Mucosa of rectum (tissue), 2 donors: ENCODE results near the gene DRICH1.

ENCODE experiments used
- H3K27ac ChIP-seq, 2 donors: one replicate each; pipeline ENCODE4 v1.7.0; 2013; ENCODE audit warnings: inconsistent platforms in 2 of 2, low read depth in 2 of 2, low read length in 2 of 2
- H3K27me3 ChIP-seq, 2 donors: one replicate each; pipeline ENCODE4 v1.7.0; 2013; ENCODE audit warnings: low read length in 2 of 2; ENCODE audit not compliant: control insufficient read depth in 2 of 2, insufficient read depth in 2 of 2
- H3K36me3 ChIP-seq, 2 donors: one replicate each; pipeline ENCODE4 v1.7.0; 2013; ENCODE audit warnings: low read length in 2 of 2; ENCODE audit not compliant: control insufficient read depth in 2 of 2, insufficient read depth in 2 of 2
- H3K4me1 ChIP-seq, 2 donors: one replicate each; pipeline ENCODE4 v1.7.0; 2013; ENCODE audit warnings: low read length in 2 of 2, mild to moderate bottlenecking in 1 of 2; ENCODE audit not compliant: control insufficient read depth in 2 of 2, insufficient read depth in 2 of 2
- H3K4me3 ChIP-seq, 2 donors: one replicate each; pipeline ENCODE4 v1.7.0; 2013; ENCODE audit warnings: low read length in 2 of 2
- H3K9ac ChIP-seq, 2 donors: one replicate each; pipeline ENCODE4 v1.7.0; 2013; ENCODE audit warnings: low read length in 2 of 2, low read depth in 1 of 2, mild to moderate bottlenecking in 1 of 2
- H3K9me3 ChIP-seq, 2 donors: one replicate each; pipeline ENCODE4 v1.7.0; 2013; ENCODE audit warnings: low read length in 2 of 2; ENCODE audit not compliant: control insufficient read depth in 2 of 2
- donor health status: healthy.
- donor health status: Normal muscosa, but diverticular disease.

DRICH1 gene

DNA sequence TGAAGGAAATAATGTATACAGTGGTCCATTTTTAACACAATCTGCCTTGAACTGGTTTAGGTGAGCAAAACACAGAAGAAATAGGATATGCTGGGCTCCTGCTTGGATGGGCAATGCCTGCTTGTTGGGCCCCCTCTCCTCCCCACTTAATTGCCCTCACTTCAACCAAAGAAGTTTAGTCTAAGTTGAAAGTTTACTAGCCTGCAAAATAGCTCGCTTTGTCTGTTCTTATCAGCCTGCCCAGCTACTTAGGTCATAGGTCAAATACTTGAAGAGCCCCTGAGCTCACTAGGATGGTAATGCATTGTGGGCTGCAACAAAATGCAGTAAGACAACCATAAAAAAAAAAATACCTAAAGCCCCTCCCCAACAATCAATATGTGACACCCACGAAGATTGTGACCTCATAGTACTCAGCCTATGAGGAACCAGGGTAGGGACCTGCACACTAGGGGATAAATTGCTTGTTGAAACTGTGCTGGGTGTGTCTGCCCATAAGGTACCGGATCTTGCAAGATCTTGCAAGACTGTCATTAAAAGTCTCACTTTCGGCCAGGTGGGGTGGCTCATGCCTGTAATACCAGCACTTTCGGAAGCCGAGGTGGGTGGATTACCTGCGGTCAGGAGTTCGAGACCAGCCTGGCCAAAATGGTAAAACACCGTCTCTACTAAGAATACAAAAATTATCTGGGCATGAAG, 10.9 kb downstream of the DRICH1 start:
- H3K27ac ChIP-seq, result no peak overlapping the region
- no peaks in the 10 kb centered on the region for H3K9me3 ChIP-seq
- peaks cover 0 to 2% of the 10 kb centered on the region in 2 donors for H3K4me1 ChIP-seq
- H3K27me3 ChIP-seq, result no peaks in the 10 kb centered on the region
- no peak overlapping the region for H3K4me3 ChIP-seq
- H3K9ac ChIP-seq, result no peak overlapping the region
- no peaks in the 10 kb centered on the region for H3K36me3 ChIP-seq

DNA sequence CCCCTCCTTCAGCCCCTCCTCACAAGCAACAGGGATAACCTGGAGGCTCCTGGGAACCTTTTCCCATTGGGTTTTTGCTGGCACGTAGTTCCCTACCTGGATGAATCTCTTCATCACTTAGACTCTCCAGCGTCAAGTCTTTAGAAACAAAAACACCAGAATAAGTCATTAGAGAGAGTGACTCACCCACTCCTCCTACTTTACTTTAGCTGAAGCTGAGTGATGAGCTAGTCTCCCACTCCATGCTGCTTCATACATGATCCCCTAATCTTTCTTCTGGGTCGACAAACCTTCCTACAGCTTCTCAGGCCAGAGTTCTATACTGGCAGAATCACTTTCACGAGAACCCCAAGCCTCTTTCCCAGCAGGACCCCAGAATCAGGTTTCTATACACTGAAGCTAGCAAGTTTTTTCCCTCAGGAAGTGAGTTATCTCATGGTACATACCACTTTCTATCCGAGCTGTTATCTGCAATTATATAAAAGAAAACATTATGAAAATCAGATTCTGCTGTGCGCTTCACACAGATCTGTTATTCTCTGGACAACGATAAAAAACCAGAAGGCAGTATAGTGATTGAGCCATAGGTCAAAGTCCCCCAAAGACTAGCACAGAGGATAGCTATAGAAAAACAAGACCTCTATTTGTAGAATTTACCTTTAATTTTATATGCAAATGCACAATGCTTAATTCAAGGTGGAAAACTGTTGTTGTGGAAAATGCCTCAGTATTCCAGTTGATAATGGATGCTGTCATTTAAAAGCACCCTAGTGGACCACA, 18.7 kb downstream of the DRICH1 start:
- Histone ChIP-seq H3K36me3 (no peaks in the 10 kb centered on the region), H3K9me3 (no peaks in the 10 kb centered on the region), H3K27ac (no peak overlapping the region), H3K27me3 (no peaks in the 10 kb centered on the region), H3K9ac (no peak overlapping the region), H3K4me1 (no peaks in the 10 kb centered on the region), H3K4me3 (no peak overlapping the region)

DNA sequence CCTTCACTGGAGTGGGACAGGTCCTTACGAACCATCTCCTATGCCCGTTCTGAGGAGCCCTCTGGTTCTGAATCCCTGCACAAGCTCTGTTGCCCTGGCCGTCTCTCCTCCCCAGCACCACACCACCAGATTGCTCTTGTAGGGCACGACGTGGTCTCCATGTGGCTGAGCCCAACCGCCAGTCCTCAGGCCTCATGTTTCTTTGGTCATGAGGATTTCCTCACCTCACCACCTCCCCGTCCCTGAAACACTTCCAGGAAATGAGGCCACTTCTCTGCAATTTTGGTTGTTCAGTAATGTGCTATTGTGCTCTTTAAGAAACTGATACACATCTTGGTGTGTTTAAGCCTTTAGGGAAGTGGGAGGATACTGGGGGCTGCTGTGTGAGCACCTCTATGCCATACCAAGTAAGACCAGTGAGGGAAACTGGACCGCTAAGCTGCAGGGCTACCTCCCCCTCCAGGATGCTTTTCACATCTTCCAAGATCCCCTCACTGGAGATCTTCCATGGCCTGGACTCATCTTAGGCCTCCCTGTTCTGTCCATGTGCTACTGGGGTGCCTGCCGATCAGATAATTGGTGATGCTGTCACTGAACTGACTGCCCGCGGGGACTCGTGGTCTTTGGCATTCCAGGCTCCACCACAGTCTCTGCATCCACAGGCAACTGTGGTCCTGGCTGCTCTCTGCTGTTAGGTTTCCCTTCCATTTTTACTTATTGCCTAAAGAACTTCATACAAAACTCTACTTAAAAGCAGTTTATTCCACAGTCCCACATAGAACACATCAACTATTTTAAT, 21.9 kb downstream of the DRICH1 start:
- H3K9ac ChIP-seq, result no peak overlapping the region
- H3K27ac ChIP-seq, result no peak overlapping the region
- no peaks in the 10 kb centered on the region for H3K4me1 ChIP-seq
- no peaks in the 10 kb centered on the region for H3K36me3 ChIP-seq
- no peak overlapping the region for H3K4me3 ChIP-seq
- no peaks in the 10 kb centered on the region for H3K9me3 ChIP-seq
- no peaks in the 10 kb centered on the region for H3K27me3 ChIP-seq

DNA sequence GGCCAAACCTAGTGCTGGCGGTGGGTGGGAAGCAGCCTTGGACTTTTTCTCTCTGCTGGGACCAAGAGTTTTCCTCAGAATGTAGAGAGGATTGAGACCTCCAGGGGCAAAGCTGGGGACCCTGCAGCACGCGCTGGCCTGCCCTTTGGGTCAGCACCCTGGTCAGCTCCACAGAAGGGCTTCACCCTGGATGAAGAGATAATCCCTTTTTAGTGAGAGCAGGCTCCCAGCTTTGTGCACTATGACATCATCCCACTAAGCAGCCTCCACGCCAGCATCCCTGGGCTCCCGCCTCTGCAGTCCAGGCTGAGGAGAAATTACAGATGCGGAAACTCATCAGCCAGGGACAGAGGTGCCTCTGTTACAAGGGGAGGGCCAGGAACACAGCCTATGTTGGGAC, 23.5 kb downstream of the DRICH1 start:
- no peaks in the 10 kb centered on the region for H3K27me3 ChIP-seq
- H3K9me3 ChIP-seq, result no peaks in the 10 kb centered on the region
- H3K27ac ChIP-seq, result no peak overlapping the region
- H3K4me1 ChIP-seq, result no peaks in the 10 kb centered on the region
- no peak overlapping the region for H3K9ac ChIP-seq
- H3K4me3 ChIP-seq, result no peak overlapping the region
- H3K36me3 ChIP-seq, result no peaks in the 10 kb centered on the region

DNA sequence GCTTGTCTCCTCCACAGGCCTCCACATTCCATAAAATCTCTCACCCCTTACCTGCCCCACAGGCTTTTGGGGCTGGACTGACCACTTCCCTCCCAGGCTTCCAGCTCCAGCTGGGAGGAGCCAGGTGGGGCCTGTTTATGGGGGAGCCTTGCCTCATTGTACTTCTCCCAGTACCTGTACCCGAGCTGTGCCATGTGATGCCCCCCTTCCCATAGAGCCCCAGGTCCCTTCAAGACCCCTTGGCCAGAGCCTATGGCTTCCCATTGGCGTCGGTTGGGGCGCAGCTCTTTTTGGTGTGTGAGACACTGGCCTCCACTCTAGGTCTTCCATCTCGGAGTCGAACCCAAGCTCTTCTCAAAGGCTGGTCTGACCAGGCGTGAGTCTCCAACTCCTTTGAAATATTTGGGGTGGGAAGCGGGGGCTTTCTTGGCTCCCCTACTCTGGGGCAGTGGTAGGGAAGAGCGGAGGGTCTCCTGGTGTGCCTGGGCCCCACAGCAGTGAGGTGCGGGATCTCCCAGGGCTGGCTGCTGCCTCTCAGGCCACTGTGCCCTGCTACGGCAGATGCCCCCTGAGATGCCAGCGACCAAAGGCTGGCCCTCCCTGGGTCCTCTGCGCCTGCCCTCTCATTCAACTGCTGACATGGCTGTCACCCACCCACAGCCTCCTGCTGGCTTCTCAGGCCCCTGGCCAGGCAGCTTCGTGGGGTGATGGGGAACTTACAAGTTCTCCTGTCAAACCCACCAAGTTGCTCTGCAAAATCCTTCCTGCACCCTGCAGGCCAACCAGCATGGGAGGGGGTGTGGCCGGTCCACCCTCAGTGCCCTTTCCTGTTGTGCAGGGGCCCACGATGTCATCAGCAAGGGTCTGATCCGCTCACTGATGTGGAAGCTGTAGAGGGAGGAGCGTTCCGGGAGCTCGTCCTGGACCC, 25.7 kb downstream of the DRICH1 start:
- Histone ChIP-seq H3K27ac (no peak overlapping the region), H3K9me3 (no peaks in the 10 kb centered on the region), H3K4me3 (no peak overlapping the region), H3K36me3 (no peaks in the 10 kb centered on the region), H3K27me3 (no peaks in the 10 kb centered on the region), H3K9ac (no peak overlapping the region), H3K4me1 (no peaks in the 10 kb centered on the region)

DNA sequence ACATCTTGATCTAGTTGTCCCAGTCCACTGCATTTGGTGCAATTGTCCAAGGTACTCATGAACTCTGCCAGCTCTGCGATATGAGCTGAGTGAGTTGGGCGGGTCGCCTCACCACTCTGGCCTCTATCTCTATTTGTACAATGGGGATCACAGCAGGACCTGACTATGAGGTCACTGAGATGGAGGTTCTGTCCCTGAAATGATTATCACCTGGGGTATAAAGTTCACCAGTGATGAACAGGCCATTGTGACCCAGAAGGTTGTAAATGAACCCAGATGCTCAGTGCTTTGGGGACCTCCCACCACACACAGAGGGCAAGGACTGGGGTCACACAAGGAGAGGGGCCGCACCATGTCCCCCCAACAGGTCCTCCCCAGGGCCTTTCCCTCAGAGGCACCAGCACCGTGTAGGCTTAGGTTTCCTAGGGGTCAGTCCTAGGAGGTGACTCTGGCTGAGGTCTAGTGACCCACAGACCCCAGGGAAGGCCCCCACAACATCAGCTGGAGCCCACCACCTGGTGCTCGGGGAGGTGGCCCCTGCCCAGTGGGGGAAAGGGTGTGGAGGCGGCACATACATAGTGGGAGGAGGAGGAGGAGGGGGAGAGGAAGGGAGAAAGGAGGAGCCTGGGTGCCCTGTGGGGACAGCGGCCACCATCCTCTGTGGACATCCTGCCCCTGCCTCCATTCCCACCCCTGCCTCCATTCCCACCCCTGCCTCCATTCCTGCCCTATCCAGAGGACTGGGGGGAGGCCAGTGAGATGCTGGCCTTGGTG, 27.0 kb downstream of the DRICH1 start:
- no peaks in the 10 kb centered on the region for H3K27me3 ChIP-seq
- H3K9ac ChIP-seq, result no peak overlapping the region
- H3K4me1 ChIP-seq, result no peaks in the 10 kb centered on the region
- no peaks in the 10 kb centered on the region for H3K9me3 ChIP-seq
- no peak overlapping the region for H3K27ac ChIP-seq
- H3K4me3 ChIP-seq, result no peak overlapping the region
- no peaks in the 10 kb centered on the region for H3K36me3 ChIP-seq

DNA sequence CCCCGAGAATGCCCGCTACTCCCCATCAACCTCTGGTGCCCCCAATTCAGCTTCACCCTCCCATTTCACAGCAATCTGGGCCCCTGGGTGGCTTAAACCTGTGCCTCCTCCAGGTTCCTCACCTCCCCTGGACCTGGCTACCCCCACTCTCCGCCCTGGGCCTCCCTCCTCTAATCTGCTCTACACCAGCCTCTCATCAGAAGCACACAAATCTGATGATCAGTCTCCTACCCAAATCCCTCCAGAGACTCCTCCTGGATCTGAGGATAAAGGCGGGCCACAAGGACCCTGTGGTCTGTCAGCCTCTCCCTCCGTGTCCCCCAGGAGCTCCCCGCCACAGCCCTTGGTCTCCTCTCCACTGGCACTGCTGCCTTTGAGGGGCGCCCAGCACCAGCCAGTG, 28.9 kb downstream of the DRICH1 start:
- H3K4me3 ChIP-seq, result no peak overlapping the region
- H3K27me3 ChIP-seq, result no peaks in the 10 kb centered on the region
- no peak overlapping the region for H3K9ac ChIP-seq
- H3K4me1 ChIP-seq, result no peaks in the 10 kb centered on the region
- H3K9me3 ChIP-seq, result no peaks in the 10 kb centered on the region
- H3K36me3 ChIP-seq, result no peaks in the 10 kb centered on the region
- H3K27ac ChIP-seq, result no peak overlapping the region

DNA sequence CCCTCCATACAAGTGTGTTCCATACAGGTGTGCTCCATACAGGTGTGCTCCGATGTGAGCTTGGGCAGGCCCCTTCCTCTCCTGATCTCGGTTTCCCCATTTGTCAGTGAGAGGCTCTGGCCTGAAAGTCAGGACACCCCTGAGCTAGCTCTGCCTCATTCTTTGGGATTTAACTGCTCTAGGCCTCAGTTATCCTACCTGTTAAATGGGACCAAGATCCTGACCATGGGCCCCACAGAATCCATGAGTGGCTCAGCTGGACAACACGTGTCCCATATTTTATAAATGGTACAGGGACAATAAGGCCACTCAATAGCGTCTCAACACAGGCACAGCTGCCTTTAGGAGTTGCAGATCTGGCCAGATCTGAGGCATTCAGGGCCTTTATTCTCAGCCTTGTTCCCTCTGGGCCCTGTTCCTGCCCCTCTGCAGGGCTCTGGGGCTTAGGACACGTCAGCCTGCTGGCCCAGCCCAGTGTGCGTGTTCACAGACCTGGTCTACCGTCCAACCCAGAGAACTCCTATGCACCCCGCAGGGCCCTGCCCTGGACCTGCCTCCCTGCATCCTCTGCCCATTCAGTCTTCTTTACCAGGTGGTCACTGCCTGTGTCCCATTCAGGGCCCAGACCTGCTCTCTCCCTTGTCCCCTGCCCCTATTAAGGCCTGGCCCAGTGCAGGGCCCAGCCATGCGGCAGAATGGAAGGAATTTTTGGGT, 33.2 kb downstream of the DRICH1 start:
- H3K9me3 ChIP-seq, result no peaks in the 10 kb centered on the region

More for the DNA sequence above, 33.2 kb downstream of the DRICH1 start:
- H3K36me3 ChIP-seq, result no peaks in the 10 kb centered on the region
- no peaks in the 10 kb centered on the region for H3K4me1 ChIP-seq
- no peak overlapping the region for H3K27ac ChIP-seq
- no peaks in the 10 kb centered on the region for H3K27me3 ChIP-seq
- no peak overlapping the region for H3K9ac ChIP-seq
- no peak overlapping the region for H3K4me3 ChIP-seq
